Left lung (tissue), 10 donors: ENCODE results near the gene GATB. TPM values are rescaled to one million over a fixed set of nuclear protein-coding genes. Genes with fewer than 3 reads are reported as not detected.

Source experiments
- ATAC-seq: fragments of 200-7000 bp; cut with Tn5 transposase; one replicate; pipeline ENCODE4 v1.9.1; 2020; ENCODE audit warnings: moderate library complexity
- DNase-seq, 4 donors: peaks; one replicate each; pipeline ENCODE4 v3.0.0-alpha.2; 2013 to 2020
- H3K27ac ChIP-seq, 2 donors: fragments of 200-600 bp; sonication (generic) in 1 of 2; one replicate each; pipeline versions ENCODE4 v1.5.0 to v1.8.0; 2020 to 2021
- H3K27me3 ChIP-seq, 2 donors: fragments of 200-600 bp; sonication (generic) in 1 of 2; one replicate each; pipeline versions ENCODE4 v1.5.0 to v1.8.0; 2020 to 2021
- H3K36me3 ChIP-seq, 2 donors: fragments of 200-600 bp; sonication (generic) in 1 of 2; one replicate each; pipeline versions ENCODE4 v1.5.0 to v1.8.0; 2020 to 2021
- H3K4me1 ChIP-seq, 2 donors: fragments of 200-600 bp; one replicate each; pipeline ENCODE4 v1.8.0; 2021
- H3K4me3 ChIP-seq, 2 donors: fragments of 200-600 bp; sonication (generic) in 1 of 2; one replicate each; pipeline versions ENCODE4 v1.5.0 to v1.8.0; 2020 to 2021; ENCODE audit warnings: mild to moderate bottlenecking in 1 of 2
- H3K9me3 ChIP-seq, 2 donors: fragments of 200-600 bp; sonication (generic) in 1 of 2; one replicate each; pipeline versions ENCODE4 v1.5.0 to v1.8.0; 2020 to 2021
- intact Hi-C, 2 donors: fragments of 100-400 bp; cut with DNase I; formaldehyde crosslinking; loops; one replicate each; pipeline versions ENCODE4 v1.11.2 to v1.14.2; 2022
- polyA plus RNA-seq, 6 donors: library from polyadenylated mRNA; unstranded; fragments of 120-200 nt; gene quantifications; one replicate each; pipeline ENCODE4 v1.2.1, GENCODE V29; 2013; ENCODE audit not compliant: insufficient read length in 6 of 6
- total RNA-seq, 2 donors: library from RNA; stranded (reverse); fragmentation: NEBNext Ultra II Directional; extraction: Animal tissue kit (Norgen Biotek cat#: 25700); gene quantifications; one replicate each; pipeline ENCODE4 v1.2.1, GENCODE V29; 2021
- TF ChIP-seq, protein P1 (sequence below), 2 donors: fragments of 200-600 bp; sonication (generic) in 1 of 2; IDR thresholded peaks; one replicate each; pipeline versions ENCODE4 v1.5.0 to v1.8.0; 2021; ENCODE audit warnings: antibody characterized with exemption in 2 of 2
- donor health status: DM: no; HTN: yes; CAD: no.
- donor health status: DM: no; HTN: no; CAD: no.

Gene GATB
- total and polyA plus RNA-seq, 8 donors, result 12.9 to 22.2 (median 18.8) TPM

DNA sequence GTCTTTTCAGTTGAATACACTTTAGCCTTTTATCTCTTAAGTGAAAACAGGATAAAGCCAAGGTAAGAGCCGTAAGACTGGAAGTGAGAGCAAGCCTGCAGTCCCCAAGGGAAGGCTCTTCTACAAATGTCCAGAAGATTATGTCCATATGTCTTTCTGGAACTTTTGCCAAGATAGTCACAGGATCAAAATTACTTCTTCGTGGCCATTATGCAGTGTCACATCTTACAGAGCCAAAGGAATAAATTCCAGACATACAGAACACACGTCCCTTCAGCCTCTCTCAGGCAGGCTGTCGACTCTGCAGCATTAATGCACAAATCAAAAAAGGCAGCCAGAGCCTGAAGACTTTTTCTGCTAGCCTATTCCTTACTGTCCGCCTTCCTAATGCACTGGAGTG, 10.9 kb upstream of the GATB start:
- Histone ChIP-seq H3K27me3 (peaks cover 0 to 13% of the 10 kb centered on the region in 2 donors), H3K27ac (no peak overlapping the region), H3K9me3 (peaks cover 0 to 18% of the 10 kb centered on the region in 2 donors), H3K4me1 (no peaks in the 10 kb centered on the region), H3K36me3 (no peaks in the 10 kb centered on the region), H3K4me3 (no peak overlapping the region)
- TF ChIP-seq, protein P1, sequence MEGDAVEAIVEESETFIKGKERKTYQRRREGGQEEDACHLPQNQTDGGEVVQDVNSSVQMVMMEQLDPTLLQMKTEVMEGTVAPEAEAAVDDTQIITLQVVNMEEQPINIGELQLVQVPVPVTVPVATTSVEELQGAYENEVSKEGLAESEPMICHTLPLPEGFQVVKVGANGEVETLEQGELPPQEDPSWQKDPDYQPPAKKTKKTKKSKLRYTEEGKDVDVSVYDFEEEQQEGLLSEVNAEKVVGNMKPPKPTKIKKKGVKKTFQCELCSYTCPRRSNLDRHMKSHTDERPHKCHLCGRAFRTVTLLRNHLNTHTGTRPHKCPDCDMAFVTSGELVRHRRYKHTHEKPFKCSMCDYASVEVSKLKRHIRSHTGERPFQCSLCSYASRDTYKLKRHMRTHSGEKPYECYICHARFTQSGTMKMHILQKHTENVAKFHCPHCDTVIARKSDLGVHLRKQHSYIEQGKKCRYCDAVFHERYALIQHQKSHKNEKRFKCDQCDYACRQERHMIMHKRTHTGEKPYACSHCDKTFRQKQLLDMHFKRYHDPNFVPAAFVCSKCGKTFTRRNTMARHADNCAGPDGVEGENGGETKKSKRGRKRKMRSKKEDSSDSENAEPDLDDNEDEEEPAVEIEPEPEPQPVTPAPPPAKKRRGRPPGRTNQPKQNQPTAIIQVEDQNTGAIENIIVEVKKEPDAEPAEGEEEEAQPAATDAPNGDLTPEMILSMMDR (IDR thresholded peaks at IDR 0.05), result no peak
- ATAC-seq (no peak), DNase-seq (peak in 2 of 4 donors; percentile 6 to 17)
- intact Hi-C loops, result no loop called here

DNA sequence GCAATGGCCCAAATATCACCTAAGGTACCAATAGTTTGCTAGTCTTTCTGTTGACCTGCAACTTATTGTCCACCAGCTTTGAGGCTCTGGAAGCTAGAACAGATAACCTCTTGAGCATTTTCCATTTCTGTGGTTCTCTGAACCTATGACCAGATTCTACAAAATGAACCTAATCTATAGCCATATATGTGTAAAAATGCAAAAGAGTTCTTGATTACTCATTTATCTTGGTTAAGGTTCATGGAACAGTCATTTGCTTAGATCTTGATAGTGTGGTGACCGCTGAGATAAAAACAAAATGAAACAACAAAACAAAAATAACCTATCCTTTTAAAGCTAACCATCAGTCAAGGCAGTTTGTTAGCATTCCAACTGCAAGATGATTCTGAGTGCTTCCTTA, 9.3 kb upstream of the GATB start:
- DNase-seq (no peak), ATAC-seq (no peak)
- peaks cover 0 to 13% of the 10 kb centered on the region in 2 donors for H3K27me3 ChIP-seq
- intact Hi-C loops, result no loop called here
- H3K36me3 ChIP-seq, result no peaks in the 10 kb centered on the region
- peaks cover 0 to 11% of the 10 kb centered on the region in 2 donors for H3K9me3 ChIP-seq
- H3K27ac ChIP-seq, result no peak overlapping the region
- TF ChIP-seq, protein P1 (IDR thresholded peaks at IDR 0.05), result no peak
- H3K4me3 ChIP-seq, result no peak overlapping the region
- no peaks in the 10 kb centered on the region for H3K4me1 ChIP-seq

DNA sequence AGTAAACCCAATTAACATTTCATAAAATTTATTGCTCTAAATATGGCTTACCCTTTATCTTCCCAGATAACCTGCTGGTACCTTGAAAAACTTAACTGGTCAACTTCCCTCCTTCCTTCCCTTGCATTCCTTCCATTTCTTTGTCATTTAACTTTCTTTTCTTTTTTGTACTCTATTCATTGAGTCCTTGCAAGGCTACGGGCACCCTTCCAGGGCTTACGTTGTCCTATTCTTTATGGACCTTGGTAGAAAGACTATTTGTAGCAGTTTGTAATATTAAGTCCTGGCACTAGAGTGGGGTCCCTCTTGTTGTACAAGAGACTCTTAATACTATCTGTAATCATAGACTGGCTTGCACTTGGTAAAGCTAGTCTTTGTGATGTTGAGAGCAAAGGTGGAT, 8.0 kb upstream of the GATB start:
- intact Hi-C loops, result no loop called here
- Histone ChIP-seq H3K4me3 (no peak overlapping the region), H3K4me1 (no peaks in the 10 kb centered on the region), H3K27ac (no peak overlapping the region), H3K36me3 (no peaks in the 10 kb centered on the region), H3K27me3 (peaks cover 7 to 21% of the 10 kb centered on the region in 2 donors), H3K9me3 (no peaks in the 10 kb centered on the region)
- TF ChIP-seq, protein P1 (IDR thresholded peaks at IDR 0.05), result no peak
- DNase-seq (no peak), ATAC-seq (no peak)

DNA sequence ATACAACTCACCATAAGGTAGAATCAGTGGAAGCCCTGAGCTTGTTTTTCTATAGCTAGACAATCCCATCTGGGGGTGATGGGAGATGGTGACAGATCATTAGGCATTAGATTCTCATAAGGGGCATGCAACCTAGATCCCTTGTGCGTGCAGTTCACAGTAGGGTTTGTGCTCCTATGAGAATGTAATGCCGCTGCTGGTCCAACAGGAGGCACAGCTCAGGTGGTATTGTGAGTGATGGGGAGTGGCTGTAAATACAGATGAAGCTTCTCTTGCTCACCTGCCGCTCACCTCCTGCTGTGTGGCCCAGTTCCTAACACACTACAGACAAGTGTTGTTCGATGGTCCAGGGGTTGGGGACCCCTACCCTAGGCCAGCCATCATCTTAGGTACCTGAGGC, 5.9 kb upstream of the GATB start:
- no peak for DNase-seq
- ATAC-seq, result no peak
- TF ChIP-seq, protein P1 (IDR thresholded peaks at IDR 0.05), result no peak
- Histone ChIP-seq H3K9me3 (no peaks in the 10 kb centered on the region), H3K36me3 (no peaks in the 10 kb centered on the region), H3K27me3 (peaks cover 7 to 26% of the 10 kb centered on the region in 2 donors), H3K27ac (no peak overlapping the region), H3K4me1 (no peaks in the 10 kb centered on the region), H3K4me3 (no peak overlapping the region)
- intact Hi-C loops, result no loop called here

DNA sequence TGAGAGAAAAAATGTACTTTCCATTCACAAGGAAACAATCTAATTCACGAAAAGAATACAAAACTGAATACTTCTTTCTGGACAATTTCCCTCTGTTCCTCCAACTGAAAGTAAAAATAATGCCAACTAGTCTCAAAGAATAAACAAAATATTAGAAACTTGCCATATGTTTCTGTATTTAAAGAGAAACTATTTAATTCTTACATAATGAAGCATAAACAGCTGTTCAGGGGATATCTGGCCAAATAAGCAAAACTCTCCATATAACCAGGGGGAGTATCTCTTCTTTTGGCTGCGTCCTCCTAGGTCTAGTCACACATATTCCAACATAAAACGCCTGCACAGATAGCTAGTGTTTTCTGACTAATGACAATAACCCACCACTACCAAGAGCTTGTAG, 805 bp downstream of the GATB start:
- Histone ChIP-seq H3K27ac (no peak overlapping the region), H3K36me3 (peaks cover 0 to 17% of the 10 kb centered on the region in 2 donors), H3K4me1 (peaks cover 0 to 8% of the 10 kb centered on the region in 2 donors), H3K27me3 (peaks cover 7 to 21% of the 10 kb centered on the region in 2 donors), H3K9me3 (no peaks in the 10 kb centered on the region), H3K4me3 (peak overlapping the region; percentile 60 to 63)
- no peak for ATAC-seq
- intact Hi-C loops, result no loop called here
- TF ChIP-seq, protein P1 (IDR thresholded peaks at IDR 0.05), result no peak
- peak in 2 of 4 donors; percentile 48 to 63 for DNase-seq
